ENCODE data around the gene FCSK.
A peak's percentile ranks its signal among the peaks of the same experiment; 100 is the strongest.
"Not testable (repeated sequence)": the region's sequence is repeated elsewhere in the genome, so short reads cannot be mapped to it uniquely, and the experiment has no call there.

Gene FCSK
- 41.5 reads per million, percentile 64 among the genes with 10 or more reads in this experiment for total RNA-seq

- DNase-seq: peak; percentile 59
Observed at GRCh38 chr16:70454222-70455034, at the start of gene FCSK. Gene FCSK, plus strand, starts transcription at chr16:70454595. Its CDS starts 8,596 bp downstream, at chr16:70463191.

GRCh38 chr16:70406104-70406503 lies 48.3 kb upstream of the FCSK start:
- not testable (repeated sequence) for DNase-seq

GRCh38 chr16:70407811-70408274 lies 46.6 kb upstream of the FCSK start:
- DNase-seq: no peak

- no peak for DNase-seq
Observed at GRCh38 chr16:70410734-70411133, 43.7 kb upstream of the FCSK start.

GRCh38 chr16:70412385-70412784 lies 42.0 kb upstream of the FCSK start:
- no peak for DNase-seq

- not testable (repeated sequence) for DNase-seq
Observed at GRCh38 chr16:70413572-70413971, 40.8 kb upstream of the FCSK start.

GRCh38 chr16:70416748-70417616 lies 37.4 kb upstream of the FCSK start:
- DNase-seq: no peak

- no peak for DNase-seq
Observed at GRCh38 chr16:70417661-70418060, 36.7 kb upstream of the FCSK start.

- no peak for DNase-seq
Observed at GRCh38 chr16:70418274-70418992, 36.0 kb upstream of the FCSK start.

- DNase-seq: no peak
Observed at GRCh38 chr16:70418993-70419318, 35.4 kb upstream of the FCSK start.

- no peak for DNase-seq
Observed at GRCh38 chr16:70419384-70420327, 34.7 kb upstream of the FCSK start.

GRCh38 chr16:70421014-70421413 lies 33.4 kb upstream of the FCSK start:
- no peak for DNase-seq

GRCh38 chr16:70421473-70422311 lies 32.7 kb upstream of the FCSK start:
- no peak for DNase-seq

GRCh38 chr16:70422543-70422942 lies 31.9 kb upstream of the FCSK start:
- no peak for DNase-seq

GRCh38 chr16:70427786-70428177 lies 26.6 kb upstream of the FCSK start:
- DNase-seq: no peak

GRCh38 chr16:70428178-70428998 lies 26.0 kb upstream of the FCSK start:
- no peak for DNase-seq

- DNase-seq: no peak
Observed at GRCh38 chr16:70429888-70430666, 24.3 kb upstream of the FCSK start.

GRCh38 chr16:70430667-70431536 lies 23.5 kb upstream of the FCSK start:
- DNase-seq: peak; percentile 48
